ENCODE data around the gene SOX6. TPM values are rescaled to one million over a fixed set of nuclear protein-coding genes. Genes with fewer than 3 reads are reported as not detected.

Gene SOX6
- total RNA-seq, 1 experiment from 2014 or later, result 7.9 TPM

DNA sequence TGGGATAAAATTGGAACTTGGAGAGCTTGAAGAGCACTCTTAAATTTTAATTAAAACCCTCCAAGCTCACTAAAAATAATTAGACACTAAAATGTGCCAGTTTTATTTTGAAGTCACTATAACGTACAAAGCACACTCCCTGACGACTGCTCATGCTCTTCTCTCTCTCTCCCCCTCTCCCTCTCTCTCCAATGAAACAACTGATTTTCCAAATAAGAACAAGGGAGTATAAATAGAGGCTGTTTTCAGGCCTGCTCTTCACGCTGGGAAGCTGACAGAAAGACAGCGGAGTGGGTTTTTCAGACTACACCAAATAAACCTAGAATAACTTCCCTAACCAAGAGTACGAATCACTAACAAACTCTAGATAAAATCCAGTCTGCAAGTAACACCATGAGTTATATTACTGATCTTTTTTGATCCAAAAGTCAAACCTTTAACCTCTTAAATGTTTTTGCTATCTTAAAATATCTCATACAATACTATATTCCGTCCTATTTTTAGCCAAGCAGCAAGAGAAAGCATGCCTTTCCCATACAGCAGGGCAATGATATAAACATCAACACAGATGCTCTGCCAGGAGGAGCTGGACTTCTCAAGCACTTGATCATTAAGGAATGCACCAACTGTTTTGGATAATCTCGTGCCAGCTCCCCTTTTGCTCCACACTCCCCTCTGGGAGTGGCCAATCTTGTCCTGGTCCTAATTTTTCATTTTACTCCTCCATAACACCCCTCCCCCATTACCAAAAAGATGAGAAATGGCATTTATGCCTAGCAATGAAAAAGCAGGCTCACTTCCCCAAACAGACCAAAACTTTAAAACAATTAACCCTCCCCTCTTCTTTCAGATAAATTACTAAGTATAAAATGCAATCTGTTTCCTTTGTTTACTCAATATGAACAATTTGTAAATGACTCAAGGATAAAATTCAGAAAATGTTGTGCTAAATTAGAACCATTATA, 116.9 kb downstream of the SOX6 start:
- Histone ChIP-seq H3K27me3 (no peaks in the 10 kb centered on the region), H3K9me3 (replicated peaks) (no peaks in the 10 kb centered on the region), H3K4me1 (no peaks in the 10 kb centered on the region), H3K27ac (no peak overlapping the region), H3K4me3 (no peak overlapping the region), H3K36me3 (no peaks in the 10 kb centered on the region)
- DNase-seq, result peak; percentile 27 to 51

DNA sequence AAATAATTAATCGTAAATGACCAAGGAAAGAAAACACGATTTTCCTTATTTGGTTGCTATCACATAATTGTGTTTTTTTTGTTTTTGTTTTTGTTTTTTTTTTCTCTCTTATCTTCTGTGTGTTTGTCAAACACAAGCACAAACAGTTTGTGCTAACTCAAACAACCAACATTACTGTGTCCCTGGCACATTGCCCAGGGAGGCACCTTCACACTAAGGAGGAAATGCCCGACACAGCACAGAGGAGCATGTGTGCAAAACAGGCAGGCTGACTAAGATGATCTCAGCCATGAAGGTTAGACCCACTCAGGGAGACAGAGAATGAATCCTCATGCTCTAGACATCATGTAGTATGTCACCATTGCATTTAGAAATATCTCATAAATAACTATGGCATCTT, 130.1 kb downstream of the SOX6 start:
- no peaks in the 10 kb centered on the region for H3K36me3 ChIP-seq
- H3K27me3 ChIP-seq, result no peaks in the 10 kb centered on the region
- peak in 1 of 2 experiments; percentile 24 for DNase-seq
- H3K4me3 ChIP-seq, result no peak overlapping the region
- no peaks in the 10 kb centered on the region for H3K9me3 ChIP-seq (replicated peaks)
- H3K4me1 ChIP-seq, result no peaks in the 10 kb centered on the region
- H3K27ac ChIP-seq, result no peak overlapping the region

DNA sequence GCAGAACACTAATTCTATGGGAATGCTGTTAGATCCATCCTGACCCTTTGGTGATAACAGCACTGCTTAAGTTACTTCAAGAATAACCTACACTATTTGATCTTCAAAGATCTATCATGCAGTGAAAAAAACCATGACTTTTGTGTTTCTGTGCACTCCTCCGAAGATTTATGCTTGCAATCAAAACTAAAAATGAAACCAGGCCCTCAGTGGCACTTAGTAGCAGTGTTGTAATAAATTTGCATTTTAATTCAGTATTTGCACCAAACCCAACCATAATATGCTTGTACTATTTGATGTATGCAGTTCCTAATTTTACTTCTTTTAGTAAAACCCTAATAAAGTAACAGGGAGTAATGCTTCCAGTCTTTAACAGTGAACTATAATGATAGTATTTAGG, 130.7 kb downstream of the SOX6 start:
- Histone ChIP-seq H3K36me3 (no peaks in the 10 kb centered on the region), H3K27ac (no peak overlapping the region), H3K9me3 (replicated peaks) (no peaks in the 10 kb centered on the region), H3K4me3 (no peak overlapping the region), H3K27me3 (no peaks in the 10 kb centered on the region), H3K4me1 (no peaks in the 10 kb centered on the region)
- DNase-seq, result no peak

- H3K9me3 ChIP-seq (replicated peaks), result no peaks in the 10 kb centered on the region
- H3K36me3 ChIP-seq, result no peaks in the 10 kb centered on the region
- no peaks in the 10 kb centered on the region for H3K4me1 ChIP-seq
- H3K27ac ChIP-seq, result no peak overlapping the region
- no peaks in the 10 kb centered on the region for H3K27me3 ChIP-seq
- no peak overlapping the region for H3K4me3 ChIP-seq
- DNase-seq, result no peak
Measured at GRCh38 chr11:16223558-16223957, 132.8 kb downstream of the SOX6 start.

- Histone ChIP-seq H3K36me3 (no peaks in the 10 kb centered on the region), H3K4me1 (0 out of 2 replicates have a peak, but pooled peaks cover 6% of the 10 kb centered on the region), H3K4me3 (no peak overlapping the region), H3K27ac (no peak overlapping the region), H3K9me3 (replicated peaks) (no peaks in the 10 kb centered on the region), H3K27me3 (no peaks in the 10 kb centered on the region)
- peak; percentile 20 to 59 for DNase-seq
Measured at GRCh38 chr11:16217631-16218030, 138.7 kb downstream of the SOX6 start.

DNA sequence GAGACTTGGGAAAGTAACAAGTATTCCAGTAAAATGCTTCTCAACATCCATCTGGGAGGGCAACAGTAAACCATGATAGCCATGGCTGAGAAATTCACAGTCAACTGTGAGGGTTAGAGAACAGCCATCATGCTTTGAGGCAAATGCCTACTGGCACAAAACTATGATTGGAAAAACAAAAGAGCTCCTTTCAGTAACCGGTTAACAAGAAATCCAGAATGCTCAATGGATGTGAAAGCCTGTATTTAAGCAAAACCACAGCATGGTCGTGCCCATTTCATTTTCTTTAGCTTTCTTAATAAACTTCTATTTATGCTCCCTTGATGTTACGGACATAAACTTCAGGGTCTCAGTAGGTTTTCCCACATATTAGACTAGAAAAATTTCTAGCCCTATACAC, 139.5 kb downstream of the SOX6 start:
- H3K4me1 ChIP-seq, result 0 out of 2 replicates have a peak, but pooled peaks cover 6% of the 10 kb centered on the region
- no peaks in the 10 kb centered on the region for H3K27me3 ChIP-seq
- H3K27ac ChIP-seq, result no peak overlapping the region
- H3K36me3 ChIP-seq, result no peaks in the 10 kb centered on the region
- H3K9me3 ChIP-seq (replicated peaks), result no peaks in the 10 kb centered on the region
- DNase-seq, result no peak
- no peak overlapping the region for H3K4me3 ChIP-seq

DNA sequence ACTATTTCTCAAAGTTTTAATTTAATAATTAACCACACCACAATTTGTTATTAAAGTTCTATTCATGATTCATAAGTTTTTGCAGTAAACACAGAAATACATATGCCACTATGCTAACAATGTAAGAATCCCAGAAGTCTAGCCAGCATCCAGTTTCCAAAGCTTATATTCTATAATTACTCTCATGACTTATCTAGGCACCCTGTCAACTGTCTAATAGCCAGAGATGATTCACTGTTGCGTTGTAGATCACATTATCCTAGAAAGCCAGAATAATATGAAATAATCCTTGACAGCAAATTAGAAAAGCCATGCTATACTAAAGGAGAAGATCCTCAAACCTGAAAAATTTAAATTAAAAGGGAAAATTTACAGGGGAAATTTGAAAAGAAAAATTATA, 141.0 kb downstream of the SOX6 start:
- Histone ChIP-seq H3K4me3 (no peak overlapping the region), H3K36me3 (no peaks in the 10 kb centered on the region), H3K9me3 (replicated peaks) (no peaks in the 10 kb centered on the region), H3K4me1 (0 out of 2 replicates have a peak, but pooled peaks cover 6% of the 10 kb centered on the region), H3K27ac (no peak overlapping the region), H3K27me3 (no peaks in the 10 kb centered on the region)
- DNase-seq, result no peak

DNA sequence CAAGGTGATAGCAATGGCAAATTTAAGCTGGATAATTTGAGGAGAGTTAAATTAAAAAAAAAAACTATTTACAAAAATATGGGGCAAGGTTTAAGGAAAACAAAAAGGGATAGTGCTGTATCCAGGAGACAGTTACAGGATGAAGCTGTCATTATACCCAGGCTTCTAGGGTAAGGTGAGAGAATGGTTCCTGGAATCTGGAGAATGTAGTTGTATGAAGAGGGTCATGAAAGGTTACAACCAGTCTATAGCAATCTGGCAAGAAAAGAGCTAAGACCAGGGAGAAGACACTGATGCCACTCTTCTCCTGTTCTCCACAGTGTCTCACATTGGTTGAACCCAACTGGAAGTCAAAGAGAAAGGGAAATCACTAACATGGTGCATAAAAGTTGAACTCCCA, 144.9 kb downstream of the SOX6 start:
- no peak overlapping the region for H3K27ac ChIP-seq
- no peaks in the 10 kb centered on the region for H3K36me3 ChIP-seq
- H3K27me3 ChIP-seq, result no peaks in the 10 kb centered on the region
- H3K9me3 ChIP-seq (replicated peaks), result no peaks in the 10 kb centered on the region
- DNase-seq, result no peak
- no peaks in the 10 kb centered on the region for H3K4me1 ChIP-seq
- no peak overlapping the region for H3K4me3 ChIP-seq

DNA sequence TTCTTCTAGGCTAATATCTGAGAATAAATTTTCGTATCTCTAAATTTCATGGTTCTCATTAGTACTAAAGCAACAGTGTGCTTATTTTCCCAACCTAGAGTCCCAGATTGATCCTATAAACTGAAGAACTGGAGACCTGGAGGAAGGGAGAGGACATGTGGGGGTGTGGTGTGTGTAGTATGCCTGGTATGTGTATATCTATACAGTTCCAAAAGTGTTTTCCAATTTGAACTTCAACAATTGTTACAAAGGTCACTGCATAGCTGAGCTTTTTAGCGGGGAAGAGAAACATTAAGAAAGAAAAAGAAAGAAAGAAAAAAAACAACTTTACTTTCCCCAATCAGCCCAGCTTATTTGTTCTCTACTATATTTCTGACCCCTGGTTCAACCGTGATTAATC, 152.1 kb downstream of the SOX6 start:
- DNase-seq, result no peak
- no peaks in the 10 kb centered on the region for H3K36me3 ChIP-seq
- no peak overlapping the region for H3K4me3 ChIP-seq
- no peak overlapping the region for H3K27ac ChIP-seq
- no peaks in the 10 kb centered on the region for H3K9me3 ChIP-seq (replicated peaks)
- H3K27me3 ChIP-seq, result no peaks in the 10 kb centered on the region
- H3K4me1 ChIP-seq, result no peaks in the 10 kb centered on the region

GRCh38 chr11:16195651-16196050, 160.7 kb downstream of the SOX6 start:
- Histone ChIP-seq H3K4me1 (peaks cover 17% of the 10 kb centered on the region), H3K9me3 (replicated peaks) (no peaks in the 10 kb centered on the region), H3K4me3 (no peak overlapping the region), H3K27me3 (no peaks in the 10 kb centered on the region), H3K36me3 (no peaks in the 10 kb centered on the region), H3K27ac (no peak overlapping the region)
- DNase-seq, result no peak

DNA sequence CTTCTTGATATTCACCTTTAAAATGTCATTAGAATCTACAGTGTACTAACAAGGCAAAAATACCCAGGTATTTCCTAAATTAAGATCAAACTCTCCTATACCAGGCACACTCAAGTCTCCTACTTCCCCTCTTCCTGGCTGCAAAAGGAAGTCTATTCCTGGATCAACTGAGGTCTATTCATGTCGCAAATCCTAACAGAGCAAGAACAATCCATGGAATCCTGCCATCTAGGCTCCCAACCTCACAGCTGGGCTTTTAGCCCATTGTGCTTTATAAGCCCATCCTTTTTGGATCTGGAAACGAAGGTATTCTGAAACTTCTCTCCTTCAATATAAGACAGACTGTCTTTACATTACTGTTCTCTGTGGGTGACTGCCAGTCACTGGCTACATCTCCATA, 161.8 kb downstream of the SOX6 start:
- no peaks in the 10 kb centered on the region for H3K27me3 ChIP-seq
- peaks cover 17% of the 10 kb centered on the region for H3K4me1 ChIP-seq
- no peak overlapping the region for H3K4me3 ChIP-seq
- no peaks in the 10 kb centered on the region for H3K9me3 ChIP-seq (replicated peaks)
- no peaks in the 10 kb centered on the region for H3K36me3 ChIP-seq
- peak; percentile 49 to 80 for DNase-seq
- H3K27ac ChIP-seq, result peak overlapping the region; percentile 76

DNA sequence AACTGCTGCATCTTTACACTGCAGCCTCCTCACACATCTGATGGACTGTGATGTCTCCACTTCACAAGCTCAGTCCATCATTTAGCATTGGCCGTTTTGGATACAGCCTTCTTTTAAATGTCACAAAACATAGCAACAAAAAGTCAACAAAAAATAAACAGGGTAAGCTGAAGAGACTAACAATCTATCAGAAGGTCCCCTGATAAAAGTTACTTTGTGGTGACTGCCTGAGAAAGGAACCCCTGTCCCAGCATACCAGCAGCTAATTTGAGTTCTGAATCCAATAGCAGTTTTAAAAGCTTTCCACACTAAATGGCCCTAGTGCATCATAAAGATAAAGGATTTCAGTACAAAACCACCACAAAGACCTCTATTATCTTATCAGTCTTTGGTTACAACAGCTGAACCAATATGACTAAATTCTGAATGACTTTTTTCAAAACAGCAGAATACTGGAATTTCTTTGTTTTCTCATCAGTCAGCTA, 162.4 kb downstream of the SOX6 start:
- Histone ChIP-seq H3K9me3 (replicated peaks) (no peaks in the 10 kb centered on the region), H3K27ac (peak overlapping the region; percentile 76), H3K4me1 (peaks cover 17% of the 10 kb centered on the region), H3K36me3 (no peaks in the 10 kb centered on the region), H3K27me3 (no peaks in the 10 kb centered on the region), H3K4me3 (no peak overlapping the region)
- peak; percentile 25 to 81 for DNase-seq

GRCh38 chr11:16191868-16192240, 164.5 kb downstream of the SOX6 start:
- H3K4me3 ChIP-seq, result no peak overlapping the region
- DNase-seq, result no peak
- H3K27me3 ChIP-seq, result no peaks in the 10 kb centered on the region
- H3K4me1 ChIP-seq, result peaks cover 17% of the 10 kb centered on the region
- H3K36me3 ChIP-seq, result no peaks in the 10 kb centered on the region
- H3K27ac ChIP-seq, result no peak overlapping the region
- no peaks in the 10 kb centered on the region for H3K9me3 ChIP-seq (replicated peaks)

DNA sequence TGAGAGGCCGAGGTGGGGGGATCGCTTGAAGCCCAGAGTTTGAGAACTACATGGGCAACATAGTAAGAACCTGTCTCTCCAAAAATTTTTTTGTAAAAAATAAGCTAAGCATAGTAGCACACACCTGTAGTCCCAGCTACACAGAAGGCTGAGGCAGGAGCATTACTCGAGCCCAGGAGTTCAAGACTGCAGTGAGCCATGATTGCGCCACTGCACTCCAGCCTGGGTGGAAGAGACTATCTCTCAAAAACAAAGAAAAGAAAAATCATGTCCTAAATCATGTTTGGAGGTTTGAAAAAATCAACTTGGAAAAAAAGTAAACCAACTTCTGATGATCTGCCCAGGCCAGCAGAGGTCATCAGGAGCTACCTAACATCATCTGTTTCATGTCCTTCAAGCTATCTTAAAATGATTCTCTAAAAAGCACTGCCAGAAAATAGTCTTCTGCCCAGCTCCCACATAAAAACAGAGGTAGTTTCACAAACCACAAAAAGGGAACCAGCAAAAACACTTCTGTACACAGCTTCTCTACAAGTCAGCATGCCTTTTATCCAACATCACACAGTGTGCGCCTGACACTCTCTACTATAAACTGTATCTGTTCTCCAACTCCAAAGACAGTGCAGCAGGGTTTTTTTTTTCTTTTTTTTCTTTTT, 165.0 kb downstream of the SOX6 start:
- Histone ChIP-seq H3K4me3 (no peak overlapping the region), H3K4me1 (peaks cover 17% of the 10 kb centered on the region), H3K27ac (no peak overlapping the region), H3K27me3 (no peaks in the 10 kb centered on the region), H3K9me3 (replicated peaks) (no peaks in the 10 kb centered on the region), H3K36me3 (no peaks in the 10 kb centered on the region)
- DNase-seq, result no peak

DNA sequence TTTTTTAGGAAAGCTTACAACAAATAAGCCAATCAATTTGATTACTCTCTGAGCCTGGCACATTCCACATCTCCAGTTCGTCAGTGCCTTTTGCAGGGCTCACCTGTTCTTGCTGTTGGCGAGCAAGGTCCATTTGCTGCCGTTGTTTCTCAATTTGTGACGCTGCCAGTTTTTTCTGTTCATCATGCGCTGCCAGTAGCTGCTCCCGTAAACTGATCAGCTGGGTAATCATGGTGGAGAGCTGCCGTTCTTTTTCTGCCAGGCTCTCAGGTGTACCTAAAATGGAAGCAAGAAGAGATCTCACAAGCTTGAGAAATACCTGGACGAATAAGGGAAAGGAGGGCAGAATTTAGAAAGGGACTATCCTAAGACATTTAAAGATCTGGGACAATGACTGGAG, 169.7 kb downstream of the SOX6 start:
- Histone ChIP-seq H3K4me3 (no peak overlapping the region), H3K36me3 (no peaks in the 10 kb centered on the region), H3K27me3 (no peaks in the 10 kb centered on the region), H3K9me3 (replicated peaks) (no peaks in the 10 kb centered on the region), H3K27ac (no peak overlapping the region), H3K4me1 (no peaks in the 10 kb centered on the region)
- no peak for DNase-seq

Data from SJCRH30 (cell line).